H1 (cell line): Measurements from ENCODE around the gene PAPOLA.

Source experiments
- ASH2L ChIP-seq: fragments of 200-600, 300-600 bp; sonication (generic); IDR thresholded peaks from one replicate; pipeline ENCODE4 v1.7.1; 2017; ENCODE audit warnings: low read length
- BRCA1 ChIP-seq: IDR thresholded peaks from 2 replicates; pipeline ENCODE4 v1.6.1; 2012; ENCODE audit warnings: low read depth, low read length, improper control_type of control experiment
- CTCF ChIP-seq, 3 experiments: IDR thresholded peaks; 1 replicate in 2 of 3; 2 replicates in 1 of 3; pipeline versions ENCODE4 v1.5.1 to v1.6.1; 2011; ENCODE audit warnings: low read length in 3 of 3, mild to moderate bottlenecking in 3 of 3, inconsistent platforms in 2 of 3, low read depth in 1 of 3, moderate library complexity in 1 of 3; ENCODE audit not compliant: insufficient read depth in 1 of 3; ENCODE audit errors: control extremely low read depth in 1 of 3
- E2F6 ChIP-seq: IDR thresholded peaks from 2 replicates; pipeline ENCODE4 v1.6.1; 2012; ENCODE audit warnings: inconsistent platforms
- EGR1 ChIP-seq: IDR thresholded peaks from 2 replicates; pipeline ENCODE4 v1.6.1; 2011; ENCODE audit warnings: low read depth, low read length, borderline replicate concordance
- EP300 ChIP-seq, 2 experiments: IDR thresholded peaks; 1 replicate in 1 of 2; 2 replicates in 1 of 2; pipeline ENCODE4 v1.6.1; 2011 to 2012; ENCODE audit warnings: low read depth in 2 of 2, low read length in 2 of 2, mild to moderate bottlenecking in 2 of 2, borderline replicate concordance in 1 of 2, inconsistent platforms in 1 of 2, moderate library complexity in 1 of 2
- EZH2 ChIP-seq: fragments of 200-600 bp; sonication (generic); IDR thresholded peaks from 2 replicates; pipeline ENCODE4 v1.7.1; 2012; ENCODE audit warnings: low read depth, mild to moderate bottlenecking, moderate library complexity, low read length, inconsistent platforms; ENCODE audit not compliant: severe bottlenecking
- GTF2F1 ChIP-seq: IDR thresholded peaks from 2 replicates; pipeline ENCODE4 v1.6.1; 2012; ENCODE audit warnings: low read depth, low read length, improper control_type of control experiment, borderline replicate concordance
- HDAC2 ChIP-seq, 2 experiments: fragments of 300-600 bp in 1 of 2; sonication (generic) in 1 of 2; IDR thresholded peaks; 2 replicates each; pipeline ENCODE4 v1.6.1; 2011 to 2012; ENCODE audit warnings: low read depth in 2 of 2, low read length in 2 of 2, mild to moderate bottlenecking in 2 of 2, moderate library complexity in 2 of 2, borderline replicate concordance in 1 of 2, inconsistent platforms in 1 of 2
- MAFK ChIP-seq: IDR thresholded peaks from 2 replicates; pipeline ENCODE4 v1.6.1; 2012; ENCODE audit warnings: low read depth, mild to moderate bottlenecking, improper control_type of control experiment, low read length
- POLR2A ChIP-seq, 2 experiments: IDR thresholded peaks; 1 replicate in 1 of 2; 2 replicates in 1 of 2; pipeline ENCODE4 v1.6.1; 2011; ENCODE audit warnings: low read depth in 2 of 2, low read length in 2 of 2, mild to moderate bottlenecking in 2 of 2; ENCODE audit errors: control extremely low read depth in 1 of 2
- POLR2AphosphoS5 ChIP-seq: IDR thresholded peaks from 2 replicates; pipeline ENCODE4 v1.6.1; 2011; ENCODE audit warnings: low read depth, low read length
- TAF1 ChIP-seq: IDR thresholded peaks from 2 replicates; pipeline ENCODE4 v1.6.1; 2011; ENCODE audit warnings: mild to moderate bottlenecking, low read depth, low read length
- TAF7 ChIP-seq: optimal IDR thresholded peaks from 2 replicates; pipeline ENCODE3; 2011; ENCODE audit warnings: low read depth, mild to moderate bottlenecking, inconsistent platforms, low read length, moderate library complexity, borderline replicate concordance

GRCh38 chr14:96565811-96566210 is 63.6 kb downstream of the PAPOLA start:
- TF ChIP-seq EP300 (IDR thresholded peaks at IDR 0.05; ENCODE audit: borderline replicate concordance in 1 of 2, low read depth in 2 of 2, low read length in 2 of 2) (no peak), EGR1 (no peak), E2F6 (no peak), ASH2L (no peak), EZH2 (no peak), GTF2F1 (no peak), TAF1 (no peak), HDAC2 (IDR thresholded peaks at IDR 0.05; ENCODE audit: borderline replicate concordance in 1 of 2, low read depth in 2 of 2, low read length in 2 of 2) (no peak), BRCA1 (no peak), CTCF (IDR thresholded peaks at IDR 0.05; ENCODE audit: control extremely low read depth in 1 of 3, insufficient read depth in 1 of 3, low read depth in 1 of 3, low read length in 3 of 3) (no peak), TAF7 (no peak), MAFK (no peak), POLR2AphosphoS5 (no peak), POLR2A (IDR thresholded peaks at IDR 0.05; ENCODE audit: control extremely low read depth in 1 of 2, low read depth in 2 of 2, low read length in 2 of 2) (no peak)
